OCI-M1 (cell line): ENCODE data around the gene NPY4R2.
"Not testable (repeated sequence)": the region's sequence is repeated elsewhere in the genome, so short reads cannot be mapped to it uniquely, and the experiment has no call there.

Source experiments
- DNase-seq: peaks from one replicate; lab custom pipeline; 2025; lab: John Stamatoyannopoulos, UW

Gene NPY4R2

GRCh38 chr10:47918475-47918874 lies at the start of gene NPY4R2:
Gene NPY4R2 (plus strand): TSS chr10:47918662. CDS start chr10:47921988, 3,326 bp downstream.
- not testable (repeated sequence) for DNase-seq

- not testable (repeated sequence) for DNase-seq
These were observed 47.6 kb upstream of the NPY4R2 start for GRCh38 chr10:47870887-47871286.

DNA sequence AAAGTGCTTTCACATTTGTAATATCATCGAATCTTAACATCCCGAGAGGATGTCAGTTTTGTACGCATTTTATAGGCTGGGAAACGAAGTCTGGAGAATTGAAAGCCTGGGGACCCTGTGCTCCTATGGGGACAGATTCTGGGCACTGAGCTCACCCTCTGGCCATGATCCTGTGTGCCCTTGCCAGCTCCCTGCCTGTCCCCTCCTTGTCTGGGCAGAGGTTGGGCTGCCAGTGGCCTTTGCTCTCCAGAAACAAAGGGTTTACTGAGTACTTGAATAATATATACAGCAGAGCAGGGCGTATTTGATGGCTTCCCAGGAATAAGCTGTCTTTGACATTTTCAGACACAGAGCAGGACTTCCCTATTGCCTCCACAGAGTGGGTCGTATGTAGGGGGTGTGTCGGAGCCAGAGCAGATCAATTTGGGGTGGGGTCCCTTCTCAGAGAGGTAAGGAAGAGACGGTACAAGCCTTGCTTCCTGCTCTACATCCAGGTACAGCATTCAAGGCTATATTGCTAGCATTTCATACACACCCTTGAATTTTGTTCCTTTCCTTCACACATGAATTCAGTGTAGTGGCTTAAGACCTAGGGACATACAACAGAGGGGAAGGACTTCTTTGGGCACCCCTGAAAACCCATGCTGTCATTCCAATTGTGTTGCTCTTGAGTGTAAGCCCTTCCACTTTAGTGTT lies 46.8 kb upstream of the NPY4R2 start:
- not testable (repeated sequence) for DNase-seq

DNA sequence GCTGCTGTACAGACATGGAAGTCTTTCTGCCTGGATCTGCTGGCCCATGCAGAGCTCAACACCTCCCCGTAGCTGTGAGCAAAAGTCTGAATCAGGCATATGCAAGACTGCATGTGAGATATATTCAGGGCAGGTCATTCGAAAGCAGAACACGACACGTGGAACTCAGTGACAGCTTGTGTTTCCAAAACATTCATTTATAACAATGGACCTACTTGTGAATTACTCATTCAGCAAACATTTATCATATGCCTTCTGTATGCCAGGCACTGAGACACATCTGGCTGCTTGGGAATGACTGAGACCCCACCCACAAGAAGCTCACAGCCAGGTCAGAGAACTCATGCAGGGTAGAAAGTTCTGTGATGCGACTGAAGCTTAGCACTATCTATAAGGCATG lies 46.2 kb upstream of the NPY4R2 start:
- DNase-seq = not testable (repeated sequence)

GRCh38 chr10:47884239-47884638 lies 34.2 kb upstream of the NPY4R2 start:
- not testable (repeated sequence) for DNase-seq

DNA sequence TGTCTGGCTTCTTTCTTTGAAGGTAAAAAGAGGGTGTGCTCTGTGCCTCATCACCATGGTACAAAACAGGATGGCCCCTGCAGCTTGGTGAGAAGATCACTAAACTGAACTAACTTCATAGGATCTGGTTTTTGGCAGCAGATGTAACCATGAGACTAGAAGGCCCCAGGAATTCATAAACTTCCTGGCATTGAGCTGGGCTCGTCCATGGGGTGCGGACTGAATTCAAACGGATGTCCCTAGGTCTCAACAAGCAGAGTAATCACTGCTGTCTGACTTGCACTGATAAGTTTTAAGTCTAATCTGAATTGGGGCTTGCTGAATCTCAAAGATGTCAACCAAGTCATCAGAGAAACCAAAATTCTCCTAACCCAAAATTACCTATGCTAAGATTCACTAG lies 33.5 kb upstream of the NPY4R2 start:
- DNase-seq = not testable (repeated sequence)

GRCh38 chr10:47886356-47886755 lies 32.1 kb upstream of the NPY4R2 start:
- not testable (repeated sequence) for DNase-seq

- DNase-seq = not testable (repeated sequence)
These were observed 31.6 kb upstream of the NPY4R2 start for GRCh38 chr10:47886827-47887226.

- not testable (repeated sequence) for DNase-seq
These were observed 27.7 kb upstream of the NPY4R2 start for GRCh38 chr10:47890737-47891136.

DNA sequence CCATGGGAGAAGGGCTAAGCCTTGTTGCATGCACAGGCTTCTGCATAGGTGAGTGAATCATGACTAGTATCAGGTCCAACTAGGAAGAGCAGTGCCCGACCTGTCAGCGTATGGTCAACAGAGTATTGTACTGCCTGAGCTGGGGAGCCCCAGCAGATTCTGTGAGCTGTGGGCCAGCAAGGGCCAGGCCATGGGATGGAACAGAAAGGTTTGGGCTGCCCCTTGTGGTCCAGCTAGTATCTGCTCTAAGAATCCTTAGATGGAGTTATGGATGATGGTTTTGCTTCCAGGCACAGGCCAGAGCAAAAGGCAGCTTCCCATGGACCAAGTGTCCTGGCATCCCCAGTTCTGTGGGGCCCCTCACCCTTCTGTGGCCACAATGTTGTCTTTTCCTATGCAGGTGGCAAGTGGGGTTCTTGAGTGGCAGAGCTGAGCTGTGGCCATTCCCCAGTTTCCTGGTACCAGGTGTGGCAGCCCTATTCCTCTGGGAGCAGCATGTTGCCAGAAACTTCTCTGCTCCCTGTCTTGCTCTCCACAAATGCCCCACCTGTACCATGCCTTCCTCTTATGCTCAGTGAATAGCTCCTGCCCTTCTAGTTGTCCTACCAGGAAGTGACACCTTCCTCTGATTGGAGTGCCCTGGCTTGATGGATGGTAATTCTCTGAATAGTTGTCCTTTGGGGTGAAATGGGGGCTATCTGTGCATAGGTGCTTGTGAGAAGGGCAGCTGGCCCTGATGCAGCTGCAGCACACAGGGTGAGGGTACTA lies 25.8 kb upstream of the NPY4R2 start:
- not testable (repeated sequence) for DNase-seq

- not testable (repeated sequence) for DNase-seq
These were observed 23.9 kb upstream of the NPY4R2 start for GRCh38 chr10:47894571-47894970.

DNA sequence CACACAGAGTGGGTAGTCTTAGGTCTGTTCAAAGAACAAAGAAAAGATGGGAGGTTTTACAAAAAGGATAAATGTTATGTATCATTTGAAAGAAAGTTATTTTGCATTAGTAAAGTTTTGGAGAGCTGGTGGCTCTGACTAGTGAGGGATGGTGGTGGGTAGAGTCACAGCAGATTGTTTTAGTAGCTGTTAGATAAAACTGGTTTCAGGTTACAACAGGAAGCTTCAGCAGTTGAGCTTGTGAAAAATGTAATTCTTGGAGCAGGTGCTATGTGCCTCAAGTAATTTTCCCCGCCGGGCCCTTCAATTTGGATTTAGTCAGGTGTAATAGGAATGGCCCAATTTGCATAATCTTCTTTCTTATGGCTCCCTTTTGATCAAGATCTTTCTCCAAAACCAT lies 20.6 kb upstream of the NPY4R2 start:
- not testable (repeated sequence) for DNase-seq

DNA sequence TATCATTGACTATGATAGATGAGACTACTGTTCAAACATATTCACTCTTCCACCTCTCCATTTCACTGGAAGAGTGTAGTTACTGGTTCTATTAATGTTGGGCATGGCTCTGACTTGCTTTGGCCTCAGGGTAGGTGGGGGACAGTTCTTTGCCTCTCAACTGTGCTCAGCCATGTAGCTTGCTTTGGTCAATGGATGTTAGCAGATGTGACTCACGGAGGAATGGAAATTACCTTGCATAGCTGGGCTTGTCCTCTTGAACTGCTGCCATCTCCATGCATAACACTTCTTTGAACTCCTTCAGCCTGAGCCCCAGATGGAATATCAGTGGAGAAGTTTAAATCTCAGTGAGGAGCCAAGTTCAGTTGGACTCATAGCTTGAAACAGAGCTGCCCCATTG lies 9.1 kb upstream of the NPY4R2 start:
- DNase-seq = not testable (repeated sequence)

DNA sequence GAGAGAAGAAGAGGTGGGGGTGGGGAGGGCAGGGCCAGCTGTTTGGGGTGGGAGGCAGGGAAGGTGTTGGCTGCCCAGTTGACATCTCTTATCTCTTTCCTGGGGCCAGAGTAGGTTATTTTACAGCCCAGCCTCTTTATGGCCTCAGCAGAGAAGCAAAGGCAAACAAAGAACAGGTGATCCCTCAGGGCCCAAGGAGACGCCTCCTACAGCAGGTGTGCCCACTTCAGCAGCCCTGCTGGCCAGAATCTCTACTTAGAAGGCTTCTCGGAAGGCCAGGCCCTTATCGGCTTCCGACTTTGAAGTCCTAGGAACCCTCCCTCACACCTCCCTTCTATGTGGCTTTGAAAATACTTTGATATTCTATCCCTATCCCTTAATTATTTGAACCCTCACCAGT lies 8.0 kb upstream of the NPY4R2 start:
- DNase-seq = not testable (repeated sequence)

DNA sequence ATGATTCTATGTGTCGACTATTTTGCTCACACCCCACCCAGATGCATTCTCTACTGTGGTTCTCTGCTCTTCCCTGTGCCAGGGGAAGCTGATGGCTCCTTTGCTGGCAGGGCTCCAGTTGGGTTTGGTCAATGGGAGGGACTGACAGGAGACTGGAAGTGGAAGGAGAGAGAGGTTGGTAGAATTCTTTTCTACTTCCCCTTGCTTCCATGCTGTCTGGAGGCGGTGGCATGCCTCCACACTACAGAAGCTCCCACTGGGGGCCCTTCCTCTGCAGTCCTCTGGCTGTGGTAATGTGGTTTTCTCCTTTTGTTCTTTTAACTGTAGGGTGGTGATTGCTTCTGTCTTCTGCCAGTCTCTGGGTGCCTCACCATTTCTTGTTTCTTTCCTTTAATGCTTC lies 4.4 kb upstream of the NPY4R2 start:
- DNase-seq = not testable (repeated sequence)

DNA sequence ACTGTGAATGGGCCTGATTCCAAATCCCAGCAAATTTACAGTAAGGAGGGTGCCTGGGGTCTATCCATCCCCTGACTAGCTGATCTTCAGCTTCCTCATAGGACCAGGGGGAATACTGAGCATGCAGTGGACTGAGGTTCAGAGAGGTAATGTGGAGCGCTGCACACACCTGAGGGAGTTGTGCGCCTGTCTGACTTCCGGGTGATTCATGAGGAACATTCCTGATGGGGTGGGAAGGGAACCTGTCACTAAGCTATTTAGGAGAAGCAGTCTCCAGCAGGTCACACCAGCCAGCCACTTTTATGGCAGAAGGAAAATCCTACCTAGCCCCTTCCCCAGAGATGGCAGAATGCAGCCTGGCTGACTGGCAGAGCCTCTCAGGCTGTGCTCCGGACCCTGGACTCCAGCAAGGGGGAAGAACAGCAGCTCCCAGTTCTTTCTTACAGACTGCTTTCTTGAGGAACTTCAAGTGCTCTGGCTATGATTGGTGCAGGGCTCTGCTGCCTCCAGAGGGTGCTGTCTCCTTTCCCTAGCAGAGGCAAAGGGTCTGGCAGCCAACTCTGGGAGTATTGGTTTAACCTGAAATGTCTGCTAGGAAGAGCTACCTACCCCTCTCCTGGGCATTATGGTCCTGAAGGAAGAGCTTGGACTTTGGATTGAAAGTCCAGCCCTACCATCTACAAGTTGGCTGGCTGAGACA lies 2.5 kb upstream of the NPY4R2 start:
- not testable (repeated sequence) for DNase-seq

DNA sequence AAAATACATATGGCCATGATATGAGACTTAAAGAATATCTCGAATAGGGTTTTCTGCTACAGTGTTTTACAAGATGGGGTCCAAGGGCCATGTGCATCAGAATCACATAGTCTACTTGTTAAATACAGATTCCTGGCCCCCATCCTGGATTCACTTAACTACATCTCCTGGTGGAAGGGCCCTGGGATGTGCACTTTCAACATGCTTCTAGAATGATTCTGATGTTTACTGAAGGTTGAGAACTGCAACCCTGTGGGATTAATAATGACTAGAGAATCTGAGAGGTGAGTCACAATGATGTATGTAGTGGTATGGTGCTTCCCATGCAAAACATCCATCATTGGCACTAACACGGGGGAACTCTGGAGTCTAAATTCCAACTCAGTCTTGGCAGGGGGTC lies 2.1 kb downstream of the NPY4R2 start:
- DNase-seq = not testable (repeated sequence)

- DNase-seq = not testable (repeated sequence)
These were observed 4.0 kb downstream of the NPY4R2 start for GRCh38 chr10:47922503-47922902.

- DNase-seq = not testable (repeated sequence)
These were observed 6.2 kb downstream of the NPY4R2 start for GRCh38 chr10:47924628-47925027.

DNA sequence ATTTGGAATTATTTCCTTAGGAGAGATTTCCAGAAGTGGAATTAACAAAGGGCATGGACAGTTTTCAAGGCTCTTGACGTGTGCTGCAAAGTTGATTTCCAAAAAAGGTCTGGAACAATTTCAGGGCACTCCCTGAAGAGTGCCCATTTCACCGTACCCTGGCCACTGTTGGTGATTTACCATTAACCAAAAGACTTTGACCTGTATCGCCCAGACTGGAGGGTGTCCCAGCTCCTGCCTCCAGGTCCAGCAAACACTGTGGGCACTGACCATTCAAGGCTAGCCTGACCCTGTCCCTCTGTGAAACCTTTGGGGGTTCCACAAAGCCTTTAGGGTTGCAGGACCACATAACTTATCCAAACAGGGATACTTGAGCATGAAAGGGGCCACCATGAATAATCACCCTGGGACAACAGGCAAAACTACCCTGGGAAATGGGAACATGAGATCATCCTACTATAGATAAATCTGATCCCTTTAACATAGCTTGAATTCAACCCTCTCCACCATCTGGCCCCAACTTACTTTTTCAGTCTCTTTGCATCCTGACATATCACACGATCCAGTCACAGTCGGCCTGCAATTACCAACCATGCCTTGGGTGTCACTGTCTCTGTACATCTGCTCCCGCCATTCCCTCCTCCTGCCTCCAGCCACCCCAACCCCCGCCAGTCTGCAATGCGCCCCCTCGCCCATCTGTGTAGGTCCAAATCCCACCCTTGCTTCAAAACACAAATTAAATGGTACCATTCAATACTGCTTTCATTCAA lies 8.9 kb downstream of the NPY4R2 start:
- DNase-seq = not testable (repeated sequence)

- not testable (repeated sequence) for DNase-seq
These were observed 9.8 kb downstream of the NPY4R2 start for GRCh38 chr10:47928225-47928624.

- not testable (repeated sequence) for DNase-seq
These were observed 14.4 kb downstream of the NPY4R2 start for GRCh38 chr10:47932824-47933223.
